Measurements from ENCODE around the gene TNRC6A.
"Not testable (repeated sequence)": the region's sequence is repeated elsewhere in the genome, so short reads cannot be mapped to it uniquely, and the experiment has no call there.

- TF ChIP-seq EZH2phosphoT487 (IDR thresholded peaks at IDR 0.05; ENCODE audit: insufficient read depth, low read depth); EZH2 (IDR thresholded peaks at IDR 0.05; ENCODE audit: insufficient read depth, poor library complexity, severe bottlenecking): not testable (repeated sequence)
Observed at GRCh38 chr16:24749872-24750271, 20.4 kb downstream of the TNRC6A start.
